Measurements from ENCODE around the gene CTNNA2. TPM values are rescaled to one million over a fixed set of nuclear protein-coding genes. Genes with fewer than 3 reads are reported as not detected.

The CTNNA2 gene
- total and polyA plus RNA-seq, 9 of the 15 experiments (the other 6 are each of a cell fraction or from before 2014, with no cell fraction given): 0.03 to 0.40 (median 0.15) TPM

DNA sequence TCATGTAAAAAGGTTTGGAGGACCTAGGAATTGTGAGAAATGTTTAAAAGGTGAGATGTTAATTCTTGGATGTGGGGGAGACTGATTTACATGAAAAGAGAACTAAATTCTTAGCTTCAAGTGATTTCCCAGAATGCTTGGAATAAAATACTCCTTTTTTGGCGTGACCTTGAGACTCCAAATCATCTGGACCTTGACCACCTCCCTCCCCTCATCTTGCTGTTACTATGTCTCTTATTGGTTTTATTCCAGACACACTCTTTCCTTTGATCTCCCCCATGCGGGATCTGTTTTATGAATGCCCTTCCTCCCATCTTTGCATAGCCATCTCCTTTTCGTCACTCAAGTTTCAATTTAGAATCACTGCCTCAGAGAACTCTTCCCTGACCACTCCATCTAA is 811.7 kb downstream of the CTNNA2 start (continued):
- TF ChIP-seq, protein P1, sequence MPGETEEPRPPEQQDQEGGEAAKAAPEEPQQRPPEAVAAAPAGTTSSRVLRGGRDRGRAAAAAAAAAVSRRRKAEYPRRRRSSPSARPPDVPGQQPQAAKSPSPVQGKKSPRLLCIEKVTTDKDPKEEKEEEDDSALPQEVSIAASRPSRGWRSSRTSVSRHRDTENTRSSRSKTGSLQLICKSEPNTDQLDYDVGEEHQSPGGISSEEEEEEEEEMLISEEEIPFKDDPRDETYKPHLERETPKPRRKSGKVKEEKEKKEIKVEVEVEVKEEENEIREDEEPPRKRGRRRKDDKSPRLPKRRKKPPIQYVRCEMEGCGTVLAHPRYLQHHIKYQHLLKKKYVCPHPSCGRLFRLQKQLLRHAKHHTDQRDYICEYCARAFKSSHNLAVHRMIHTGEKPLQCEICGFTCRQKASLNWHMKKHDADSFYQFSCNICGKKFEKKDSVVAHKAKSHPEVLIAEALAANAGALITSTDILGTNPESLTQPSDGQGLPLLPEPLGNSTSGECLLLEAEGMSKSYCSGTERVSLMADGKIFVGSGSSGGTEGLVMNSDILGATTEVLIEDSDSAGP (CRISPR knock-in tag; IDR thresholded peaks at IDR 0.05): no peak
- TF ChIP-seq ZNF586 (CRISPR knock-in tag; conservative IDR thresholded peaks at IDR 0.05) (no peak), ILK (tag; IDR thresholded peaks at IDR 0.05; ENCODE audit: borderline replicate concordance, low read depth) (no peak), ZNF395 (CRISPR knock-in tag; IDR thresholded peaks at IDR 0.05) (no peak), ERF (CRISPR knock-in tag; IDR thresholded peaks at IDR 0.05) (no peak), ZNF639 (CRISPR knock-in tag; conservative IDR thresholded peaks at IDR 0.05 in 1 of 2, IDR thresholded peaks at IDR 0.05 in 1 of 2) (no peak), MCM7 (IDR thresholded peaks at IDR 0.05) (no peak), NFRKB (IDR thresholded peaks at IDR 0.05; ENCODE audit: low read depth) (no peak), AFF4 (CRISPR knock-in tag; IDR thresholded peaks at IDR 0.05) (no peak), ZNF12 (CRISPR knock-in tag; IDR thresholded peaks at IDR 0.05) (no peak), ZNF717 (CRISPR knock-in tag; IDR thresholded peaks at IDR 0.05) (no peak), EWSR1 (IDR thresholded peaks at IDR 0.05; ENCODE audit: borderline replicate concordance, low read depth, partially characterized antibody) (no peak), PHB2 (IDR thresholded peaks at IDR 0.05; ENCODE audit: low read depth) (no peak)

All from K562 (cell line).